H9 (cell line): ENCODE data around the gene RBM38. TPM values are rescaled to one million over a fixed set of nuclear protein-coding genes. Genes with fewer than 3 reads are reported as not detected.

Experiments
- DNase-seq: peaks from one replicate; pipeline ENCODE4 v3.0.0-alpha.2; 2017
- H2AFZ ChIP-seq: one replicate; pipeline ENCODE4 v1.6.1; 2013; ENCODE audit warnings: mild to moderate bottlenecking, low read length, control low read depth, moderate library complexity
- H2AK5ac ChIP-seq: 2 replicates; pipeline ENCODE4 v1.6.1; 2013; ENCODE audit warnings: low read length, control low read depth, mixed read lengths; ENCODE audit not compliant: insufficient read length
- H2BK120ac ChIP-seq: one replicate; pipeline ENCODE4 v1.6.1; 2013; ENCODE audit warnings: low read depth, mild to moderate bottlenecking, low read length, control low read depth, inconsistent platforms; ENCODE audit not compliant: poor library complexity, severe bottlenecking
- H2BK12ac ChIP-seq: 2 replicates; pipeline ENCODE4 v1.6.1; 2013; ENCODE audit warnings: low read length, control low read depth, mixed read lengths, low read depth; ENCODE audit not compliant: insufficient read length
- H2BK15ac ChIP-seq: 2 replicates; pipeline ENCODE4 v1.6.1; 2013; ENCODE audit warnings: low read depth, low read length, control low read depth
- H2BK20ac ChIP-seq: one replicate; pipeline ENCODE4 v1.6.1; 2013; ENCODE audit warnings: low read depth, mild to moderate bottlenecking, low read length, control low read depth, inconsistent platforms; ENCODE audit not compliant: poor library complexity, severe bottlenecking
- H2BK5ac ChIP-seq: 2 replicates; pipeline ENCODE4 v1.6.1; 2013; ENCODE audit warnings: low read length, control low read depth, mixed read lengths; ENCODE audit not compliant: insufficient read length
- H3K14ac ChIP-seq: 2 replicates; pipeline ENCODE4 v1.6.1; 2013; ENCODE audit warnings: low read length, control low read depth; ENCODE audit not compliant: insufficient read depth
- H3K18ac ChIP-seq: 2 replicates; pipeline ENCODE4 v1.6.1; 2013; ENCODE audit warnings: low read depth, mild to moderate bottlenecking, mixed read lengths, low read length, control low read depth; ENCODE audit not compliant: insufficient read length
- H3K23ac ChIP-seq: 2 replicates; pipeline ENCODE4 v1.6.1; 2013; ENCODE audit warnings: low read length, control low read depth, mixed read lengths, low read depth; ENCODE audit not compliant: insufficient read length
- H3K23me2 ChIP-seq: 2 replicates; pipeline ENCODE4 v1.6.1; 2013; ENCODE audit warnings: low read depth, mild to moderate bottlenecking, mixed read lengths, low read length, control low read depth; ENCODE audit not compliant: insufficient read length, poor library complexity, severe bottlenecking
- H3K27ac ChIP-seq: 2 replicates; pipeline ENCODE4 v1.5.1; 2013; ENCODE audit warnings: low read length, control low read depth, mixed read lengths, low read depth; ENCODE audit not compliant: insufficient read length
- H3K27me3 ChIP-seq: 2 replicates; pipeline ENCODE4 v1.6.1; 2013; ENCODE audit warnings: low read length, control low read depth, inconsistent platforms; ENCODE audit not compliant: insufficient read depth
- H3K4ac ChIP-seq: 2 replicates; pipeline ENCODE4 v1.6.1; 2013; ENCODE audit warnings: low read depth, mild to moderate bottlenecking, control low read depth, inconsistent platforms, low read length, moderate library complexity
- H3K4me1 ChIP-seq: 2 replicates; pipeline ENCODE4 v1.6.1; 2013; ENCODE audit warnings: low read length, control low read depth, inconsistent platforms; ENCODE audit not compliant: insufficient read depth
- H3K4me2 ChIP-seq: 2 replicates; pipeline ENCODE4 v1.6.1; 2013; ENCODE audit warnings: low read length, control low read depth, mixed read lengths; ENCODE audit not compliant: insufficient read length, insufficient read depth
- H3K56ac ChIP-seq: 2 replicates; pipeline ENCODE4 v1.6.1; 2013; ENCODE audit warnings: low read depth, mild to moderate bottlenecking, mixed read lengths, low read length, control low read depth; ENCODE audit not compliant: insufficient read length
- H3K79me1 ChIP-seq: 2 replicates; pipeline ENCODE4 v1.6.1; 2013; ENCODE audit warnings: low read depth, mild to moderate bottlenecking, moderate library complexity, low read length, control low read depth, inconsistent platforms; ENCODE audit not compliant: insufficient read depth, poor library complexity, severe bottlenecking
- H3K79me2 ChIP-seq: 2 replicates; pipeline ENCODE4 v1.6.1; 2013; ENCODE audit warnings: low read length, control low read depth, inconsistent platforms; ENCODE audit not compliant: insufficient read depth
- H3K9ac ChIP-seq: 2 replicates; pipeline ENCODE4 v1.6.1; 2013; ENCODE audit warnings: low read length, control low read depth, mixed read lengths; ENCODE audit not compliant: insufficient read length; ENCODE audit errors: extremely low read depth
- H3K9me3 ChIP-seq: one replicate; pipeline ENCODE4 v1.6.1; 2013; ENCODE audit warnings: low read depth, low read length, inconsistent platforms; ENCODE audit not compliant: control insufficient read depth
- H3T11ph ChIP-seq: one replicate; pipeline ENCODE4 v1.6.1; 2013; ENCODE audit warnings: mild to moderate bottlenecking, low read length, control low read depth, inconsistent platforms
- H4K20me1 ChIP-seq: one replicate; pipeline ENCODE4 v1.6.1; 2013; ENCODE audit not compliant: control insufficient read depth, insufficient read length, insufficient read depth
- H4K5ac ChIP-seq: 2 replicates; pipeline ENCODE4 v1.6.1; 2013; ENCODE audit warnings: low read depth, mild to moderate bottlenecking, mixed read lengths, low read length, control low read depth; ENCODE audit not compliant: insufficient read length
- H4K8ac ChIP-seq: replicated peaks from 2 replicates; pipeline ENCODE4 v1.6.1; 2013; ENCODE audit warnings: low read length, control low read depth, mixed read lengths, low read depth; ENCODE audit not compliant: insufficient read length
- H4K91ac ChIP-seq: 2 replicates; pipeline ENCODE4 v1.6.1; 2013; ENCODE audit warnings: low read depth, mild to moderate bottlenecking, moderate library complexity, mixed read lengths, low read length, control low read depth; ENCODE audit not compliant: insufficient read length
- H3K27ac Mint-ChIP-seq, 3 experiments: 2 replicates in 2 of 3; 3 replicates in 1 of 3; pipeline ENCODE4 v1.8.0; 2020 to 2021; ENCODE audit warnings: mixed read lengths in 3 of 3, mild to moderate bottlenecking in 1 of 3, moderate library complexity in 1 of 3
- H3K27me3 Mint-ChIP-seq: 2 replicates; pipeline ENCODE4 v1.8.0; 2021; ENCODE audit warnings: low read depth, mild to moderate bottlenecking, moderate library complexity, mixed read lengths
- H3K36me3 Mint-ChIP-seq, 3 experiments: 2 replicates in 2 of 3; 3 replicates in 1 of 3; pipeline ENCODE4 v1.8.0; 2020 to 2021; ENCODE audit warnings: low read depth in 3 of 3, mixed read lengths in 3 of 3; ENCODE audit not compliant: insufficient read depth in 1 of 3
- H3K4me1 Mint-ChIP-seq, 2 experiments: 2 replicates each; pipeline ENCODE4 v1.8.0; 2020; ENCODE audit warnings: mixed read lengths in 2 of 2
- H3K4me3 Mint-ChIP-seq, 2 experiments: 2 replicates in 1 of 2; 3 replicates in 1 of 2; pipeline ENCODE4 v1.8.0; 2020 to 2021; ENCODE audit warnings: mild to moderate bottlenecking in 2 of 2, mixed read lengths in 2 of 2, moderate library complexity in 1 of 2
- H3K9me3 Mint-ChIP-seq, 2 experiments: 2 replicates in 1 of 2; 3 replicates in 1 of 2; pipeline ENCODE4 v1.8.0; 2020; ENCODE audit warnings: mild to moderate bottlenecking in 2 of 2, mixed read lengths in 2 of 2, moderate library complexity in 1 of 2
- WGBS: extraction: QIAGEN DNeasy Blood & Tissue Kit; methylation state at CpG from one replicate; pipeline ENCODE4 v1.1.7; 2013; ENCODE audit warnings: missing lambda C conversion rate, low lambda C conversion rate, mixed read lengths; ENCODE audit not compliant: insufficient read length; ENCODE audit errors: extremely low coverage; 5-methylcytosine and 5-hydroxymethylcytosine counted together
- total RNA-seq: library from RNA; stranded (reverse); gene quantifications from 2 replicates; pipeline ENCODE4 v1.2.1, GENCODE V29; 2021
- TF ChIP-seq, protein P1 (sequence below): fragments of 200-600 bp; sonication (generic); conservative IDR thresholded peaks from 3 replicates; pipeline ENCODE4 v1.8.0; 2021; ENCODE audit warnings: antibody characterized with exemption, mild to moderate bottlenecking

RBM38 gene
- total RNA-seq, 1 experiment from 2014 or later: 66.8 TPM

DNA sequence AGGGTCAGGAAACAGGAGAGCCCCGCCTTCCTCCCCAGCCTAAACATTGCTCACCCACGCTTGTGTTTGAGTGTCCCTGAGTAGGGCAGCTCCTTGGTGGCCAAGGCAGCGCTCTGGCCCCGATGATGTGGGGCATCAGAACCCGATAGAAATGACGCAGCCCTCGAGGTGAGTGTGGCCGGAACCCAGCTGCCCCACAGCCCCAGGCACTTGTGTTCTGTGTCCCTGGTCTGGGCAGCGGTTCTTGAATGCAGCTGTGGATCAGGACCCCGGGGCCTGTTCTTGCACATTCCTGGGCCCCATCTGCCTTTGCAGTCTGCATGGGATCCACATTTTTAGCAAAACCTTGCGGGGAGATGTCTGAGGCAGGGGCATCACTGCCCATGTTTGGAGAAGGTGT, 12.8 kb downstream of the RBM38 start:
- Histone ChIP-seq H3K27me3 (no peaks in the 10 kb centered on the region), H3K9me3 (no peaks in the 10 kb centered on the region), H3T11ph (no peak overlapping the region), H2BK12ac (no peak overlapping the region), H3K79me1 (no peaks in the 10 kb centered on the region), H3K4me2 (no peak overlapping the region), H3K27ac (no peak overlapping the region), H3K4ac (no peak overlapping the region), H4K8ac (no peak overlapping the region), H3K23me2 (no peaks in the 10 kb centered on the region), H4K5ac (no peak overlapping the region), H3K4me1 (no peaks in the 10 kb centered on the region), H3K14ac (no peak overlapping the region), H3K79me2 (no peaks in the 10 kb centered on the region; the same call in 1 of the 2 replicates), H3K18ac (no peak overlapping the region), H3K23ac (no peak overlapping the region), H2BK20ac (no peak overlapping the region), H3K56ac (no peak overlapping the region), H4K91ac (no peak overlapping the region), H2BK120ac (no peak overlapping the region), H2BK15ac (no peak overlapping the region), H2AK5ac (no peak overlapping the region), H4K20me1 (no peaks in the 10 kb centered on the region), H3K9ac (no peak overlapping the region), H2AFZ (no peak overlapping the region), H2BK5ac (no peak overlapping the region)
- Mint-ChIP-seq H3K27me3 (no peaks in the 10 kb centered on the region; the same call in 1 of the 2 replicates), H3K9me3 (no peaks in the 10 kb centered on the region), H3K4me1 (peaks cover 2 to 5% of the 10 kb centered on the region in 2 experiments; a peak in 2 of 4 replicates), H3K27ac (no peak overlapping the region), H3K4me3 (no peak overlapping the region; a peak in 1 of 5 replicates), H3K36me3 (peaks cover 21 to 75% (median 67%) of the 10 kb centered on the region in 3 experiments)
- no peak for DNase-seq
- WGBS: no CpG with 5 or more reads among the region's 11 CpGs
- TF ChIP-seq, protein P1, sequence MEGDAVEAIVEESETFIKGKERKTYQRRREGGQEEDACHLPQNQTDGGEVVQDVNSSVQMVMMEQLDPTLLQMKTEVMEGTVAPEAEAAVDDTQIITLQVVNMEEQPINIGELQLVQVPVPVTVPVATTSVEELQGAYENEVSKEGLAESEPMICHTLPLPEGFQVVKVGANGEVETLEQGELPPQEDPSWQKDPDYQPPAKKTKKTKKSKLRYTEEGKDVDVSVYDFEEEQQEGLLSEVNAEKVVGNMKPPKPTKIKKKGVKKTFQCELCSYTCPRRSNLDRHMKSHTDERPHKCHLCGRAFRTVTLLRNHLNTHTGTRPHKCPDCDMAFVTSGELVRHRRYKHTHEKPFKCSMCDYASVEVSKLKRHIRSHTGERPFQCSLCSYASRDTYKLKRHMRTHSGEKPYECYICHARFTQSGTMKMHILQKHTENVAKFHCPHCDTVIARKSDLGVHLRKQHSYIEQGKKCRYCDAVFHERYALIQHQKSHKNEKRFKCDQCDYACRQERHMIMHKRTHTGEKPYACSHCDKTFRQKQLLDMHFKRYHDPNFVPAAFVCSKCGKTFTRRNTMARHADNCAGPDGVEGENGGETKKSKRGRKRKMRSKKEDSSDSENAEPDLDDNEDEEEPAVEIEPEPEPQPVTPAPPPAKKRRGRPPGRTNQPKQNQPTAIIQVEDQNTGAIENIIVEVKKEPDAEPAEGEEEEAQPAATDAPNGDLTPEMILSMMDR: no peak
